ENCODE data around the gene GAN.
"Not testable (repeated sequence)": the region's sequence is repeated elsewhere in the genome, so short reads cannot be mapped to it uniquely, and the experiment has no call there.

Gene GAN

GRCh38 chr16:81401035-81401950 lies 86.5 kb downstream of the GAN start:
- no peak for DNase-seq (ENCODE audit: low spot score in 2 of 2)
- Histone ChIP-seq H3K4me3 (no peak overlapping the region), H3K4me1 (peaks cover 6% of the 10 kb centered on the region; the same call in 1 of the 2 replicates), H3K27me3 (ENCODE audit: low read depth) (no peaks in the 10 kb centered on the region), H3K9me3 (no peaks in the 10 kb centered on the region), H3K36me3 (replicated peaks) (no peaks in the 10 kb centered on the region)
- in situ Hi-C loops (cut with MboI; ENCODE audit: low sequenced_read_pairs) = loop anchor here (5.0 kb wide), 1 partner anchor 326 kb away; no protein-coding TSS in a partner anchor

GRCh38 chr16:81403208-81403600 lies 88.4 kb downstream of the GAN start:
- Histone ChIP-seq H3K4me1 (peaks cover 6% of the 10 kb centered on the region; the same call in 1 of the 2 replicates), H3K9me3 (no peaks in the 10 kb centered on the region), H3K27me3 (ENCODE audit: low read depth) (no peaks in the 10 kb centered on the region), H3K36me3 (replicated peaks) (no peaks in the 10 kb centered on the region), H3K4me3 (no peak overlapping the region)
- in situ Hi-C loops (cut with MboI; ENCODE audit: low sequenced_read_pairs) = loop anchor here (5.0 kb wide), 1 partner anchor 324 kb away; no protein-coding TSS in a partner anchor
- no peak for DNase-seq (ENCODE audit: low spot score in 2 of 2)

DNA sequence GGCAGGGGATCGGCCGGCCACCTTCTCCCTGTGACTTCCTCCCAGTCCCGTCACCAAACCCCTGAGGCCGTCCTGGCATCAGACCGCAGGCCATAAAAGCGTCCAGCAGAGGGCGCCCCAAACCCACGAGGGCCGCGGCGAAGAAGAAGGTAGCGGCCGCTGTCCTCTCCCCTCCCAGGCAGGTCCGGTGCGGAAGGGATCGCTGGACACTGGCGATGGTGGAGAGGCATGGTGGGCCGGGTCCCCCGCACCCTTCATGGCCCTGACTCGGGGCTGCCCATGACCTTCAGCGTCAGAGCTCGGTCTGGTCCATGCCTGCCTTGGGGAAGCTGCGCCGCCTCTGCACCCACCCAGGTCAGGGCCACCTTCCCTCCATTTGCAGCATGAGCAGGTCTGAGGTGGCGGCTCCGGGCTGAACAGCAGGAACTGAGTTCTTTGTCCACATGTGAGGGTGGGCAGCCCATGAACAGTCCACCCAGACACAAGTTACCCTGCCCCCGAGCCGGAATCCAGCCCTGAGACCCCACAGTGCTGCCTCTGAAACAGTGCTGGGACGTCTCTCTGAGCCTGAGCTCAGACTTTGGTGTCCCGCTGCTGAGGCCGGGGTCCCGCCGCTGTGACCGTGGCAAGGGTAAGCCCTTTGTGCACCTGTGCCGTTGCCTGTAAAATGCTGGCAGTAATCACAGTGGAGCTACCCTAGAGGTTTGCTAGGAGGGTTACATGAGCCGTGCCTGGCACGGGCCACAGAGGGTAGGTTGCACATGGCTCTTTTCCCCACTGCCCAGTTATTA lies 89.0 kb downstream of the GAN start:
- Histone ChIP-seq H3K4me3 (peak overlapping the region; percentile 18), H3K27me3 (ENCODE audit: low read depth) (no peaks in the 10 kb centered on the region), H3K9me3 (no peaks in the 10 kb centered on the region), H3K4me1 (peaks cover 6% of the 10 kb centered on the region; the same call in 1 of the 2 replicates), H3K36me3 (replicated peaks) (no peaks in the 10 kb centered on the region)
- peak; percentile 75 to 94 for DNase-seq (ENCODE audit: low spot score in 2 of 2)
- in situ Hi-C loops (cut with MboI; ENCODE audit: low sequenced_read_pairs) = loop anchor here (5.0 kb wide), 1 partner anchor 324 kb away; no protein-coding TSS in a partner anchor

DNA sequence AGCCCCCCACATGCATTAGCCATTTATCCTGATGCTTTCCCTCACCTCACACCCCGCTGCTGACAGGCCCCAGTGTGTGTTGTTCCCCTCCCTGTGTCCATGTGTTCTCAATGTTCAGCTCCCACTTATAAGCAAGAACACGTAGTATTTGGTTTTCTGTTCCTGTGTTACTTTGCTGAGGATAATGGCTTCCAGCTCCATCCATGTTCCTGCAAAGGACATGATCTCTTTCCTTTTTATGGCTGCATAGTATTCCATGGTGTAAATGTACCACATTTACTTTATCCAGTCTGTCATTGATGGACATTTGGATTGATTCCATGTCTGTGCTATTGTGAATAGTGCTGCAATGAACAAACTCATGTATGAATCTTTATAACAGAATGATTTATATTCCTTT lies 90.2 kb downstream of the GAN start:
- H3K4me3 ChIP-seq; H3K27me3 ChIP-seq (ENCODE audit: low read depth); H3K4me1 ChIP-seq; DNase-seq (ENCODE audit: low spot score in 2 of 2); H3K9me3 ChIP-seq; H3K36me3 ChIP-seq (replicated peaks); in situ Hi-C loops (cut with MboI; ENCODE audit: low sequenced_read_pairs): not testable (repeated sequence)

DNA sequence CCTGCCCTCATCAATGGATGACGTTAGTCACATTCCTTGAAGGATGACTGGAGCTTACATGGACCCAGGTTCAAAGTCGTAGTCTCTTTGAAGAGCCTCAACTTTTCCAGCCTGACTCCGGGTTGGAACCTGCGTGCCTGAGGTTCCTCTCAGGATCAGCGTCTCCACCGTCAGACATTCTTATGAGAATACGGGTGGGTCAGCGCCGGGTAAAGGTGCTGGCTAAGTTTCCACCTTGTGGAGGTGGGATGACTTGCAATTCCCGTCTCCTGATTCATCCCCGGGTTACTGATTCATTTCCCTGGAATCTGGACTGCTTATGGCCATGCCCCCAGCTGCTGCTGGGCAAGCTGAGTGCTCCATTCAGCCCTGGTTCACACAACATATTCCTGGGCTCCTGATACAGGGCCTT lies 90.9 kb downstream of the GAN start:
- Histone ChIP-seq H3K27me3 (ENCODE audit: low read depth) (no peaks in the 10 kb centered on the region), H3K4me3 (no peak overlapping the region), H3K9me3 (no peaks in the 10 kb centered on the region), H3K4me1 (peaks cover 6% of the 10 kb centered on the region; the same call in 1 of the 2 replicates), H3K36me3 (replicated peaks) (no peaks in the 10 kb centered on the region)
- DNase-seq (ENCODE audit: low spot score in 2 of 2) = peak in 1 of 2 experiments; percentile 24
- in situ Hi-C loops (cut with MboI; ENCODE audit: low sequenced_read_pairs) = no loop called here

- H3K36me3 ChIP-seq (replicated peaks) = no peaks in the 10 kb centered on the region
- no peaks in the 10 kb centered on the region for H3K9me3 ChIP-seq
- in situ Hi-C loops (cut with MboI; ENCODE audit: low sequenced_read_pairs) = no loop called here
- no peak overlapping the region for H3K4me3 ChIP-seq
- no peak for DNase-seq (ENCODE audit: low spot score in 2 of 2)
- no peaks in the 10 kb centered on the region for H3K27me3 ChIP-seq (ENCODE audit: low read depth)
- H3K4me1 ChIP-seq = peaks cover 4% of the 10 kb centered on the region; the same call in 1 of the 2 replicates
These were observed 93.7 kb downstream of the GAN start for GRCh38 chr16:81408409-81408950.

GRCh38 chr16:81409016-81409556 lies 94.3 kb downstream of the GAN start:
- Histone ChIP-seq H3K9me3 (no peaks in the 10 kb centered on the region), H3K36me3 (replicated peaks) (no peaks in the 10 kb centered on the region), H3K4me1 (no peaks in the 10 kb centered on the region), H3K4me3 (no peak overlapping the region), H3K27me3 (ENCODE audit: low read depth) (no peaks in the 10 kb centered on the region)
- in situ Hi-C loops (cut with MboI; ENCODE audit: low sequenced_read_pairs) = no loop called here
- no peak for DNase-seq (ENCODE audit: low spot score in 2 of 2)

- in situ Hi-C loops (cut with MboI; ENCODE audit: low sequenced_read_pairs) = no loop called here
- no peak overlapping the region for H3K4me3 ChIP-seq
These were observed 96.0 kb downstream of the GAN start for GRCh38 chr16:81410643-81411293.

DNA sequence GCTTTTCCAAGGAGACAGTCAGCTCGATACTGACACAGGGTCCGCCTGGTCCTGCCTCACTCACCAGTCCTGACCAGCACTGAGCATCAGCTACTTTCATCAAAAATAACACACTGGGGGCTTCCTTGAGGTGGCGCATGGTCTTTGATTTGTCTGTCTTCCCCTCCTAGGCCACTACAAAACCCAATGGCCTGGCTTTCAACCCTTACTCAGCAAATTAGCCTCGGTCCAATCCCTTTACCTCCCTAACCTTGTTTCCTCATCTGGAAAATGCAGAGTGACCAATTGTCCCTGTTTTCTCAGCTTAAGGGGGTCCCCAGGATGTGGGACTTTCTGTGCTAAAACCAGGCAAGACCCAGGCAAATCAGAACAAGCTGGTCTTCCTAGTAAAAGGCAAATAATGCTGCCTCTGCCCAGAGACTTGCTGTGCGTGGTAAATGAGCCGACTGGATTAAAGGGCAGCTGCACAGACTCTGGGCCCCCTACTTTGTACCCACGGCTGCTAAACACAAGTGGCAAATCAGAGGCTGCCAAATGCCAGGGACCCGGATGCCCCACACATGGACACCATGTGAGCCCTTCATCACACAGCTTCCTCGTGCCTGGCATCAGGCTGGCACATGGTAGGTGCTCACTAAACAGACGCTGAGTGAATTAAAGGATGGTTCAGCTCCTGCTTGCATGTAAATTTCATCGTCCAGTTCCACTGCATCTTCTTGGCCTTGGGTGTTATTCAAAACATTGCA lies 98.7 kb downstream of the GAN start:
- no peaks in the 10 kb centered on the region for H3K36me3 ChIP-seq (replicated peaks)
- H3K27me3 ChIP-seq (ENCODE audit: low read depth) = no peaks in the 10 kb centered on the region
- H3K4me1 ChIP-seq = peaks cover 5% of the 10 kb centered on the region
- DNase-seq (ENCODE audit: low spot score in 2 of 2) = no peak
- in situ Hi-C loops (cut with MboI; ENCODE audit: low sequenced_read_pairs) = no loop called here
- H3K4me3 ChIP-seq = no peak overlapping the region
- no peaks in the 10 kb centered on the region for H3K9me3 ChIP-seq

More at GRCh38 chr16:81410643-81411293, 96.0 kb downstream of the GAN start:
- H3K27me3 ChIP-seq (ENCODE audit: low read depth) = no peaks in the 10 kb centered on the region
- no peaks in the 10 kb centered on the region for H3K9me3 ChIP-seq
- no peaks in the 10 kb centered on the region for H3K36me3 ChIP-seq (replicated peaks)
- H3K4me1 ChIP-seq = peaks cover 5% of the 10 kb centered on the region
- DNase-seq (ENCODE audit: low spot score in 2 of 2) = no peak

DNA sequence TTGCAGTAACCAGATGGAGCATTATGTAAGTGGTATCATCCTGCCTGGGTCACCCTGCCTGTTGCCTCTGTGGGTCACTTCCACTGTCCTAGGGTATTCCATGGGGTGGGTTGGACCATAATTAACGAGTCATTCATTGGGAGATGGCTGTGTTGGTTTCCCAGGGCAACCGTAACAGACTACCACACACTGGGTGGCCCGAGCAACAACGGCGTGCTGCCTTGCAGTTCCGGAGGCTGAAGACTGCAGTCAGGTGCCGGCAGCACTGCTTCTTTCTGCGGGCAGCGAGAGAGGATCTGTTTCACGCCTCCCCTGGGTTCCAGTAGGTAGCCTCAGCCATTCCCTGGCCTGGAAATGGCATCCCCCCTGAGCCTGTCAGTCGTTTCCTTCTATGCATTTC lies 101.0 kb downstream of the GAN start:
- DNase-seq (ENCODE audit: low spot score in 2 of 2) = no peak
- Histone ChIP-seq H3K4me3 (no peak overlapping the region), H3K27me3 (ENCODE audit: low read depth) (no peaks in the 10 kb centered on the region), H3K9me3 (no peaks in the 10 kb centered on the region), H3K4me1 (peaks cover 5% of the 10 kb centered on the region), H3K36me3 (replicated peaks) (no peaks in the 10 kb centered on the region)
- in situ Hi-C loops (cut with MboI; ENCODE audit: low sequenced_read_pairs) = no loop called here

DNA sequence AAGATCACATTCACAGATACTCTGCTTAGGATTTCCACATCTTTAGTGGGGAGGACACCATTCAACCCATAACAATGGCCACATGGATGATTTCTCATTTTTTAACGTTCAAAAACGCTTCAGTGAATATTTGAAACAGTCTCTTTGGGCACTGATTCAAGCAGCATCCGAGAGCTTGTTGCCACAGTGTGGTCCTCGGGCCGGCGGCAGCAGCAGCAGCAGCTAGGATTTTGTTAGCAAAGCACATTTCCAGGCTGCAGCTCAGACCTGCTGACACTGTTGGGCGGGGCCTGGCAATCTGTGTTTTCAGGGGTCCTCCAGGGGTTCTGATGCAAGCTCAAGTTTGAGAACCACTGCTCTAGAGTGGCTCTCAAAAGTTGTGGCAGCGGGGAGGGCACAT lies 102.0 kb downstream of the GAN start:
- Histone ChIP-seq H3K9me3 (no peaks in the 10 kb centered on the region), H3K27me3 (ENCODE audit: low read depth) (no peaks in the 10 kb centered on the region), H3K4me1 (peaks cover 5% of the 10 kb centered on the region), H3K4me3 (no peak overlapping the region), H3K36me3 (replicated peaks) (no peaks in the 10 kb centered on the region)
- no peak for DNase-seq (ENCODE audit: low spot score in 2 of 2)
- in situ Hi-C loops (cut with MboI; ENCODE audit: low sequenced_read_pairs) = no loop called here

DNA sequence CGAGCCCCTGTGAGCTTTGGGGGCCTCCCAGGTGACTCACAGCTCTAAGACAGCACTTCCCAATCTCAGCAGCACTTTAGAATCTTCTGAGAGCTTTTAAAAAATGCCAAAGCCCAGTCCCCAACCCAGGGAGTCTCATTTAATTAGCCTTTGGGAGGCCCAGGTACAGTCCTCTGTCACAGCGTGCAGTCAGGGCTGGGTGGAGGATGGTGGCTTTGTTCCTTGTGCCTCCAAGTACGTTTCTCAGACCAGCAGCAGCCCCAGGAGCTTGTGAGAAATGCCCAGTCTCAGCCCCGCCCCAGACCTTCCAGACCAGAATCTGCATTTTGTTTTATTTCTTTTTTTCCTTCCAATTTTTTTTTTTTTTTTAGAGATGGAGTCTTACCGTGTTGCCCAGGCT lies 102.4 kb downstream of the GAN start:
- peaks cover 5% of the 10 kb centered on the region for H3K4me1 ChIP-seq
- in situ Hi-C loops (cut with MboI; ENCODE audit: low sequenced_read_pairs) = no loop called here

More for the DNA sequence above, 102.4 kb downstream of the GAN start:
- no peak for DNase-seq (ENCODE audit: low spot score in 2 of 2)
- no peak overlapping the region for H3K4me3 ChIP-seq
- no peaks in the 10 kb centered on the region for H3K9me3 ChIP-seq
- H3K27me3 ChIP-seq (ENCODE audit: low read depth) = no peaks in the 10 kb centered on the region
- no peaks in the 10 kb centered on the region for H3K36me3 ChIP-seq (replicated peaks)
